DND-41 (cell line): Measurements from ENCODE around the gene HACL1.

ENCODE experiments used
- ATAC-seq: fragments of 200-7000 bp; cut with Tn5 transposase; 3 replicates; pipeline ENCODE4 v1.9.1; 2021; ENCODE audit warnings: low read depth; ENCODE audit not compliant: insufficient read depth
- DNase-seq: peaks from one replicate; pipeline ENCODE4 v3.0.0-alpha.2; 2020
- H2AFZ ChIP-seq: 2 replicates; pipeline ENCODE4 v1.6.0; 2012; ENCODE audit warnings: low read depth, low read length
- H3K27ac ChIP-seq: 2 replicates; pipeline ENCODE4 v1.5.1; 2012; ENCODE audit warnings: low read length, inconsistent platforms
- H3K27me3 ChIP-seq: fragments of 200-600 bp; sonication (generic); 2 replicates; pipeline ENCODE4 v1.6.0; 2012; ENCODE audit warnings: low read length, mild to moderate bottlenecking, inconsistent platforms; ENCODE audit not compliant: insufficient read depth, poor library complexity
- H3K36me3 ChIP-seq: 2 replicates; pipeline ENCODE4 v1.5.1; 2012; ENCODE audit warnings: low read length, inconsistent platforms; ENCODE audit not compliant: insufficient read depth
- H3K4me1 ChIP-seq: 2 replicates; pipeline ENCODE4 v1.5.1; 2012; ENCODE audit warnings: mild to moderate bottlenecking, low read length; ENCODE audit not compliant: insufficient read depth
- H3K4me2 ChIP-seq: 2 replicates; pipeline ENCODE4 v1.6.0; 2012; ENCODE audit warnings: mild to moderate bottlenecking, moderate library complexity, low read length, inconsistent platforms; ENCODE audit not compliant: insufficient read depth
- H3K4me3 ChIP-seq, 2 experiments: fragments of 200-600 bp in 1 of 2; shearing (Covaris generic) in 1 of 2; 2 replicates each; pipeline ENCODE4 v1.5.1; 2012 to 2016; ENCODE audit warnings: inconsistent platforms in 2 of 2, low read length in 2 of 2, mild to moderate bottlenecking in 2 of 2, low read depth in 1 of 2, moderate library complexity in 1 of 2
- H3K79me2 ChIP-seq: 2 replicates; pipeline ENCODE4 v1.6.0; 2012; ENCODE audit warnings: low read length, inconsistent platforms; ENCODE audit not compliant: insufficient read depth
- H3K9ac ChIP-seq: 2 replicates; pipeline ENCODE4 v1.6.0; 2012; ENCODE audit warnings: low read depth, mild to moderate bottlenecking, inconsistent platforms, low read length, moderate library complexity
- H3K9me3 ChIP-seq: 2 replicates; pipeline ENCODE4 v1.5.1; 2012; ENCODE audit warnings: low read length, moderate library complexity, mild to moderate bottlenecking, inconsistent platforms; ENCODE audit not compliant: insufficient read depth, severe bottlenecking
- H4K20me1 ChIP-seq: 2 replicates; pipeline ENCODE4 v1.6.0; 2012; ENCODE audit warnings: low read length; ENCODE audit not compliant: insufficient read depth
- EZH2 ChIP-seq: IDR thresholded peaks from 3 replicates; pipeline ENCODE4 v1.6.1; 2012; ENCODE audit warnings: borderline replicate concordance, low read depth, mild to moderate bottlenecking, moderate library complexity, low read length, inconsistent platforms; ENCODE audit not compliant: severe bottlenecking
- TF ChIP-seq, protein P1 (sequence below): IDR thresholded peaks from 2 replicates; pipeline ENCODE4 v1.5.1; 2012; ENCODE audit warnings: borderline replicate concordance, low read length, moderate library complexity, mild to moderate bottlenecking; ENCODE audit not compliant: poor library complexity, severe bottlenecking; ENCODE audit errors: extremely low read depth

The HACL1 gene

DNA sequence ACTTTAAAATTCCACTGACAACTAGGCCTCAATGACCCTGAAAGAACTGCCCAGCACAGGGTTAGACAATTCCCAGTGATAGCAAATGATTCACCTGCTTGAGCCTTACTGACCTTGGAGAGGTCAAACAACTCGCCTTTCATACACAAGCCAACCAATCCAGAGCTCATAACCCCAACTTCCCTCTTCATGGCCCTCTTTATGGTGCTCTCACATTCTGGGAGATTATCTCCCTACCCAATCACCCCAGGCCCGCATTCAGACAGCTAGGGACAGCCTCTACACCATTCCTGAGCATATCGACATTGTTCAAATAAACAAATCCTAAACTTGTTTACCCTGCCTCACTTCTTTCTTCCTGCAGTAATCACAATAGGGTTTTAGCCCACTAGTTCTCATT lies 47.6 kb downstream of the HACL1 start:
- H3K79me2 ChIP-seq: no peaks in the 10 kb centered on the region

GRCh38 chr3:15551902-15552301 lies 49.5 kb downstream of the HACL1 start:
- Histone ChIP-seq H3K4me1 (peaks cover 4% of the 10 kb centered on the region; the same call in 1 of the 2 replicates), H3K36me3 (no peaks in the 10 kb centered on the region), H3K9me3 (no peaks in the 10 kb centered on the region), H3K27me3 (no peaks in the 10 kb centered on the region), H4K20me1 (no peaks in the 10 kb centered on the region), H3K4me3 (no peak overlapping the region), H3K27ac (0 out of 2 replicates have a peak overlapping the region, but pooled peaks have one; percentile 48), H3K9ac (no peak overlapping the region), H3K4me2 (no peak overlapping the region), H2AFZ (no peak overlapping the region), H3K79me2 (no peaks in the 10 kb centered on the region)
- DNase-seq (no peak), ATAC-seq (no peak)
- TF ChIP-seq, protein P1, sequence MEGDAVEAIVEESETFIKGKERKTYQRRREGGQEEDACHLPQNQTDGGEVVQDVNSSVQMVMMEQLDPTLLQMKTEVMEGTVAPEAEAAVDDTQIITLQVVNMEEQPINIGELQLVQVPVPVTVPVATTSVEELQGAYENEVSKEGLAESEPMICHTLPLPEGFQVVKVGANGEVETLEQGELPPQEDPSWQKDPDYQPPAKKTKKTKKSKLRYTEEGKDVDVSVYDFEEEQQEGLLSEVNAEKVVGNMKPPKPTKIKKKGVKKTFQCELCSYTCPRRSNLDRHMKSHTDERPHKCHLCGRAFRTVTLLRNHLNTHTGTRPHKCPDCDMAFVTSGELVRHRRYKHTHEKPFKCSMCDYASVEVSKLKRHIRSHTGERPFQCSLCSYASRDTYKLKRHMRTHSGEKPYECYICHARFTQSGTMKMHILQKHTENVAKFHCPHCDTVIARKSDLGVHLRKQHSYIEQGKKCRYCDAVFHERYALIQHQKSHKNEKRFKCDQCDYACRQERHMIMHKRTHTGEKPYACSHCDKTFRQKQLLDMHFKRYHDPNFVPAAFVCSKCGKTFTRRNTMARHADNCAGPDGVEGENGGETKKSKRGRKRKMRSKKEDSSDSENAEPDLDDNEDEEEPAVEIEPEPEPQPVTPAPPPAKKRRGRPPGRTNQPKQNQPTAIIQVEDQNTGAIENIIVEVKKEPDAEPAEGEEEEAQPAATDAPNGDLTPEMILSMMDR: no peak
- no peak for TF ChIP-seq EZH2

More for the DNA sequence above, 47.6 kb downstream of the HACL1 start:
- Histone ChIP-seq H3K4me2 (no peak overlapping the region), H3K9me3 (no peaks in the 10 kb centered on the region), H2AFZ (no peak overlapping the region), H3K4me1 (peaks cover 4% of the 10 kb centered on the region; the same call in 1 of the 2 replicates), H3K9ac (no peak overlapping the region), H3K4me3 (no peak overlapping the region), H3K36me3 (peaks cover 4% of the 10 kb centered on the region; the same call in 1 of the 2 replicates), H3K27ac (no peak overlapping the region), H4K20me1 (no peaks in the 10 kb centered on the region), H3K27me3 (no peaks in the 10 kb centered on the region)
- TF ChIP-seq, protein P1: no peak
- no peak for TF ChIP-seq EZH2
- no peak for ATAC-seq
- no peak for DNase-seq

GRCh38 chr3:15549846-15550245 lies 51.5 kb downstream of the HACL1 start:
- Histone ChIP-seq H3K4me3 (no peak overlapping the region), H3K27me3 (no peaks in the 10 kb centered on the region), H4K20me1 (no peaks in the 10 kb centered on the region), H2AFZ (no peak overlapping the region), H3K4me2 (no peak overlapping the region), H3K9ac (no peak overlapping the region), H3K36me3 (no peaks in the 10 kb centered on the region), H3K79me2 (no peaks in the 10 kb centered on the region), H3K4me1 (no peaks in the 10 kb centered on the region), H3K27ac (no peak overlapping the region), H3K9me3 (peaks cover 3% of the 10 kb centered on the region)
- ATAC-seq: no peak
- DNase-seq: no peak
- TF ChIP-seq, protein P1: no peak
- TF ChIP-seq EZH2: no peak

- Histone ChIP-seq H2AFZ (no peak overlapping the region), H4K20me1 (no peaks in the 10 kb centered on the region), H3K79me2 (no peaks in the 10 kb centered on the region), H3K9ac (no peak overlapping the region), H3K4me3 (no peak overlapping the region), H3K36me3 (no peaks in the 10 kb centered on the region), H3K27me3 (no peaks in the 10 kb centered on the region), H3K27ac (no peak overlapping the region), H3K4me2 (no peak overlapping the region), H3K4me1 (peaks cover 8% of the 10 kb centered on the region), H3K9me3 (peaks cover 3% of the 10 kb centered on the region)
- TF ChIP-seq EZH2: no peak
- TF ChIP-seq, protein P1: no peak
- DNase-seq (no peak), ATAC-seq (no peak)
These were observed 58.8 kb downstream of the HACL1 start for GRCh38 chr3:15542614-15543013.
